DND-41 (cell line): ENCODE measurements around the gene CTSF.

ENCODE experiments used
- EZH2 ChIP-seq: IDR thresholded peaks from 3 replicates; pipeline ENCODE4 v1.6.1; 2012; ENCODE audit warnings: borderline replicate concordance, low read depth, mild to moderate bottlenecking, moderate library complexity, low read length, inconsistent platforms; ENCODE audit not compliant: severe bottlenecking
- TF ChIP-seq, protein P1 (sequence below): IDR thresholded peaks from 2 replicates; pipeline ENCODE4 v1.5.1; 2012; ENCODE audit warnings: borderline replicate concordance, low read length, moderate library complexity, mild to moderate bottlenecking; ENCODE audit not compliant: poor library complexity, severe bottlenecking; ENCODE audit errors: extremely low read depth

- TF ChIP-seq, protein P1, sequence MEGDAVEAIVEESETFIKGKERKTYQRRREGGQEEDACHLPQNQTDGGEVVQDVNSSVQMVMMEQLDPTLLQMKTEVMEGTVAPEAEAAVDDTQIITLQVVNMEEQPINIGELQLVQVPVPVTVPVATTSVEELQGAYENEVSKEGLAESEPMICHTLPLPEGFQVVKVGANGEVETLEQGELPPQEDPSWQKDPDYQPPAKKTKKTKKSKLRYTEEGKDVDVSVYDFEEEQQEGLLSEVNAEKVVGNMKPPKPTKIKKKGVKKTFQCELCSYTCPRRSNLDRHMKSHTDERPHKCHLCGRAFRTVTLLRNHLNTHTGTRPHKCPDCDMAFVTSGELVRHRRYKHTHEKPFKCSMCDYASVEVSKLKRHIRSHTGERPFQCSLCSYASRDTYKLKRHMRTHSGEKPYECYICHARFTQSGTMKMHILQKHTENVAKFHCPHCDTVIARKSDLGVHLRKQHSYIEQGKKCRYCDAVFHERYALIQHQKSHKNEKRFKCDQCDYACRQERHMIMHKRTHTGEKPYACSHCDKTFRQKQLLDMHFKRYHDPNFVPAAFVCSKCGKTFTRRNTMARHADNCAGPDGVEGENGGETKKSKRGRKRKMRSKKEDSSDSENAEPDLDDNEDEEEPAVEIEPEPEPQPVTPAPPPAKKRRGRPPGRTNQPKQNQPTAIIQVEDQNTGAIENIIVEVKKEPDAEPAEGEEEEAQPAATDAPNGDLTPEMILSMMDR, result no peak
- no peak for TF ChIP-seq EZH2
Observed at GRCh38 chr11:66570850-66571180, 2.4 kb upstream of the CTSF start.
